ENCODE measurements around the gene CEP57L1.

DNA sequence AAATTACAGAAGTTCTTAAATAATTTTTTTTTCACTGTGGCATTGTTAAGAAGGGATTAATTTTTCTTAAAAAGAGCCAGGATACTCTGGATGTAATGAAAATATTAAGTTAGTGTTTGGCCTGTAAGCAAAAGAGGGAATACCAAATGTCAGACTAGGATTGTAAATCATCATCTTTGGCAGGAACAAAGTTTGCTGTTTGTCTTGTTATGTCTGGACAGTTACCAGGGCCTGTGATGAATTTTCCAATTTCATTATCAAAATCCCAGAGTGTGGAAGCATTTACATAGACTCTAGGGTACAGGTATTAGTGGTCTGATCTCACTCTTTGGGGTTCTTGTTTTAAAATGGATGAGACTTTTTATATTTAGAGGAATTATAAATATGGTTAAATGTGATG is 26.1 kb downstream of the CEP57L1 start:
- TF ChIP-seq POLR2A (IDR thresholded peaks at IDR 0.05; ENCODE audit: low read length) (no peak), GATA1 (IDR thresholded peaks at IDR 0.05; ENCODE audit: low read depth, low read length) (no peak)
